ENCODE measurements around the gene PTPRE.
A peak's percentile ranks its signal among the peaks of the same experiment; 100 is the strongest.

The PTPRE gene

GRCh38 chr10:128046953-128047290 is 140.0 kb downstream of the PTPRE start:
- H3K9me3 Mint-ChIP-seq: no peaks in the 10 kb centered on the region
- no peak for TF ChIP-seq CTCF (IDR thresholded peaks at IDR 0.05)
- no peak overlapping the region for H3K4me3 Mint-ChIP-seq
- H3K4me1 Mint-ChIP-seq: peaks cover 26% of the 10 kb centered on the region
- H3K27ac Mint-ChIP-seq: no peak overlapping the region
- DNase-seq: no peak
- H3K36me3 Mint-ChIP-seq (ENCODE audit: low read depth): no peaks in the 10 kb centered on the region
- peaks cover 22% of the 10 kb centered on the region for H3K27me3 Mint-ChIP-seq (ENCODE audit: low read depth, poor library complexity)

- no peak overlapping the region for H3K27ac Mint-ChIP-seq
- H3K27me3 Mint-ChIP-seq (ENCODE audit: low read depth, poor library complexity): peaks cover 18% of the 10 kb centered on the region
- H3K4me1 Mint-ChIP-seq: peaks cover 26% of the 10 kb centered on the region
- H3K36me3 Mint-ChIP-seq (ENCODE audit: low read depth): no peaks in the 10 kb centered on the region
- H3K4me3 Mint-ChIP-seq: peak overlapping the region; percentile 47
- TF ChIP-seq CTCF (IDR thresholded peaks at IDR 0.05): no peak
- H3K9me3 Mint-ChIP-seq: no peaks in the 10 kb centered on the region
- DNase-seq: peak; percentile 59
Observed at GRCh38 chr10:128047351-128047750, 140.4 kb downstream of the PTPRE start.

- Mint-ChIP-seq H3K4me3 (peak overlapping the region; percentile 47), H3K36me3 (ENCODE audit: low read depth) (no peaks in the 10 kb centered on the region), H3K27me3 (ENCODE audit: low read depth, poor library complexity) (peaks cover 13% of the 10 kb centered on the region), H3K27ac (no peak overlapping the region), H3K4me1 (peaks cover 26% of the 10 kb centered on the region), H3K9me3 (no peaks in the 10 kb centered on the region)
- no peak for TF ChIP-seq CTCF (IDR thresholded peaks at IDR 0.05)
- no peak for DNase-seq
Observed at GRCh38 chr10:128047991-128048818, 141.3 kb downstream of the PTPRE start.

- Mint-ChIP-seq H3K4me3 (no peak overlapping the region), H3K4me1 (peaks cover 26% of the 10 kb centered on the region), H3K27me3 (ENCODE audit: low read depth, poor library complexity) (peaks cover 10% of the 10 kb centered on the region), H3K9me3 (no peaks in the 10 kb centered on the region), H3K36me3 (ENCODE audit: low read depth) (no peaks in the 10 kb centered on the region), H3K27ac (no peak overlapping the region)
- DNase-seq: no peak
- no peak for TF ChIP-seq CTCF (IDR thresholded peaks at IDR 0.05)
Observed at GRCh38 chr10:128048819-128049210, 141.9 kb downstream of the PTPRE start.

- DNase-seq: no peak
- H3K36me3 Mint-ChIP-seq (ENCODE audit: low read depth): no peaks in the 10 kb centered on the region
- TF ChIP-seq CTCF (IDR thresholded peaks at IDR 0.05): no peak
- no peak overlapping the region for H3K4me3 Mint-ChIP-seq
- H3K4me1 Mint-ChIP-seq: peaks cover 26% of the 10 kb centered on the region
- no peaks in the 10 kb centered on the region for H3K9me3 Mint-ChIP-seq
- peaks cover 3% of the 10 kb centered on the region for H3K27me3 Mint-ChIP-seq (ENCODE audit: low read depth, poor library complexity)
- H3K27ac Mint-ChIP-seq: no peak overlapping the region
Observed at GRCh38 chr10:128049226-128050120, 142.6 kb downstream of the PTPRE start.
